NCI-H1048 (cell line): ENCODE data around the gene SLC39A11.

Experiments used
- DNase-seq: peaks from one replicate; lab custom pipeline; 2025; lab: John Stamatoyannopoulos, UW

SLC39A11 gene

DNA sequence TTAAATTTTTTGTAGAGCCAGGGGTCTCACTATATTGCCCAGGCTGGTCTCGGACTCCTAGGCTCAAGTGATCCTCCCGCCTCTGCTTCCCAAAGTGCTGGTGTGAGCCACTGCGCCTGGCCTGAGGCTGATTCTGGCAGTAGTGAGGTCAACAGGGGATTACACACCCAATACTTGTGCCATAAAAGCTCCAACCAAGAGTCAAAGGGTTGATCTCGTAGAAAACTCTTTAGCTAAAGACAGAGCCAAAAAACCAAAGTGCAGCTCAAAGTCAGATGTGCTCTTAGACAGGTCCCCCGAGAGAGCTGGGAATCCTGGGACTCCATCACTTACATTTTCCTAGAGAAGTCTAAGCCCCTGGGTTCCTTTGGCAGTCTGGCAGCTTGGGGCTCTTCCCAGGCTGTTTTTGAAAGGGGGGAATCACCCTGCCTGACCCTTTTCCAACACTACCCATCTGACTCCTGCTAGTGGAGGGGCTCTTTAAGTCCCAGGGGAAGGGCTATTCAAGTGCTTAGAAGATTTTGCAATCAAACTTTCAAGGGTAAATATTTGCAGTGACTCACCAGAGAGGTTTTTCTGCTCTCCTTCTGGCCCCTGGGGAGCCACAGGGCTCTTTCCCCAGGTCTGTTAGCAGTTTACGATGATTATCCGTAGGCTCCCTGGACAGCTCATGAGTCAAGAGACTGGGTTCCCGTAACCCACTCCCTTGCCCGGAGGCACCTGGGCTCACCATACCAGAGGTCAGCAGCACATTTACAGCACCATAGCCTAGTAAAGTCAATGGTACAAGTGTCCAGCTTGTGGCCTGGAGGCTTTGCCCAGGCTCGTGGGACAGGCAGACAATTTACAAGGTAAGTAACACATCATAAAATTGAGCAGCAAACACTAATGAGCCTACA lies 408.7 kb downstream of the SLC39A11 start:
- no peak for DNase-seq

DNA sequence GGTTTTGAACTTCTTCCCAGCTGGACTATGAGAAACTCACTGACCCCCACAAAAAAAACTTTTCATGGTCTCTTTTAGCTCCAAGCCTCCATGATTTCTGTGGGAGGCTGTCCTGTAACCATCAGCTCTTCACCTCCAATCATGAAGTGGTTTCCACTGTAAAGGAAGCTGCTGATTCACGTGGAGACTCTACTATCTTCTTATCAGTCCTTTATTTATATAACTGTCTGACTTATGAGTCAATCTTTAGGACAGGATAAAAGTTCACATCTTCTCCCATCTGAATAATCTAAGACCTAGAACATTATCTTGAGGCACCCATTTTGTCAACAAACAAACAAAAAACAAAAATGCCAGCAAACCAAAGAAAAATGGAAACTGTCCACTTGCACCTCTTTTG lies 409.9 kb downstream of the SLC39A11 start:
- DNase-seq = no peak

DNA sequence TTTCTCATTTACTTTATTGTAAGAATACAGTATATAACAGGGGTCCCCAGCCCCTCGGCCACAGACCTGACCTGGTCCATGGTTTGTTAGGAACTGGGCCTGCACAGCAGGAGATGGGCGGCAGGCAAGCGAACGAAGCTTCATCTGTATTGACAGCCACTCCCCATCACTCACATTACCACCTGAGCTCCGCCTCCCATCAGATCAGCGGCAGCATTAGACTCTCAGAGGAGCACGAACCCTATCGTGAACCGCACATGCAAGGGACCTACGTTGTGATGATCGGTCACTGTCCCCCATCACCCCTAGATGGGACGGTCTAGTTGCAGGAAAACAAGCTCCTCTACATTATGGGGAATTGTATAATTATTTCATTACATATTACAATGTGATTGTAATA lies 410.6 kb downstream of the SLC39A11 start:
- no peak for DNase-seq

DNA sequence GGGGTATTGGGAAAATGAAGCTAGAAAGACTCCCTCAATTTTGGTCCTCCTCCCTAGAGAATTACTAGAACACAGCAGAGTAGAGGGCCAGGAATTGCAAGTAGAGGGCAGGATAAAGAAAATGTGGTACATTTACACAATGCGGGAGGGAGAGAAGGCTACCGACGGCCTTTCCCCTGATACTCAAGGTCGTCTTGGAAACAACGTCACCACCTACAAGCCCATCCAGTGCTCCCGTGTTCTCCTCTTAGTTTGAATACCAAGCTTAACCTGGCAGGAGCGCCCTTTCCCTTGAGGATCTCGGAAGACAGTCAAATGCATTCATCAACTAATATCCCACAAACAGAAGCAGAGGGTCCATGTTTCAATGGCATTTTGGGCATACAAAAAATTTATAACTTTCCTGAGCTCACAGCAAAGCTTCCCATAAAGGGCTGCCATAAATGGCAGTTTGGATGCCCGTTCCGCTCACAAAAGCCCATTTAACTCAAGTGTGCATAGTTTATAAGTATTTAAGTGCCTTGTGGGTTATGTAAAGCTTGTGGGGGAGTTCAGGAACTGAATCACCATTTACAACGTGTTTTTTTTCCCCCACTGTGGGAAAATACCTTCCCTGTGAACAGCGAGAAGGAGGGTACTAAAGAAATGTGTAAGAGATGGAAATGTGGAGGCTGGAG lies 414.6 kb downstream of the SLC39A11 start:
- DNase-seq = no peak

DNA sequence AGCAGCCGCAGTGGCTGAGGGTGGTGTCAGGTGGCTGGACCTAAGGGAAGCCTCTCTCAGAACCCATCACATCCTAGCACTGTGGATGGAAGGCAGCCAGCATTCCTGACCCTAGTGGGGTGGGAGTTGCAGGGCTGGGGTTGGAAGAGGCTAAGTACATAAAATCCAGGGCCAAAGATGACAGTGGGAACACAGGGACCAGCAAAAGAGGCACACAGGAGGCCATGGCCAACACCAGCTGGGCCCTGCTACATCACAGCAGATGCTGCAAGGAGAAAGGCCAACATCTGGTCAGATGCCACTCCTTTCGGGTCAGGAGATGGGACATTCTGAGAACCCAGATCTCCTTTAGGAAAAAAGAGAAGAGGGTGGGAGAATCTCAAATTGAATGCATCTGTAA lies 415.4 kb downstream of the SLC39A11 start:
- DNase-seq = no peak

DNA sequence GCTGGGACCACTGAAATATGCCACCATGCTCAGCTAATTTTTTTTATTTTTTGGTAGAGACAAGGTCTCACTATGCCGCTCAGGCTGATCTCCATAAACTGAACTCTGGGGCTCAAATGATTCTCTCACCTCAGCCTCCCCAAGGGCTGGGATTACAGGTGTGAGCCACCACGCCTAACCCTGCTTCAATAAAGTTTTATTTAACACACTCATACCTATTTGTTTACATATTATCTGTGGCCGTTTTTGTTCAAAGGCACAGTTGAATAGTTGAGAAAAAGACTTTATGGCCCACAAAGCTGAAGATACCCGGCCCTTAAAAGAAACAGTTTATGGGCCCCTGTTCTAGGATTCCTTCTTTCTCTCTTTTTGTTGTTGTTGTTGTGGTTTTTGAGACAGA lies 419.8 kb downstream of the SLC39A11 start:
- no peak for DNase-seq

DNA sequence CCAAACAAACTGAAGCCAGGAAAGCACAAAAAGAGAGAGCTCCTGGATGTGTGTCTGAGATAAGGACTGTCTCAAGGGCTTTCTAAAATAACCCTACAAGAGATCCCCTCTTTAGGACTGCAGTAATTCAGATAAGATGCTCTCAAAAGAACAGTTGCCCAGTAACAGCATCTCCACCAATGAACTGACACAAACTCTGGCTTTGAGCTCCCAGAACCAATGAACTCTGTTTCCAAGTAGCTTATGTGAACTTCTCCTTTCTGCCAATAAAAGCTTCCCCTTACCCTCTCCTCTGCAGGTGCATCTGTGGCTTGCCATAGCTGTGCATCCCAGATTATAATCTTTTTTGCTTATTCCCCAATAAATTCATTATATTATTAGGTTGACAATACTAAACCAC lies 421.5 kb downstream of the SLC39A11 start:
- no peak for DNase-seq

DNA sequence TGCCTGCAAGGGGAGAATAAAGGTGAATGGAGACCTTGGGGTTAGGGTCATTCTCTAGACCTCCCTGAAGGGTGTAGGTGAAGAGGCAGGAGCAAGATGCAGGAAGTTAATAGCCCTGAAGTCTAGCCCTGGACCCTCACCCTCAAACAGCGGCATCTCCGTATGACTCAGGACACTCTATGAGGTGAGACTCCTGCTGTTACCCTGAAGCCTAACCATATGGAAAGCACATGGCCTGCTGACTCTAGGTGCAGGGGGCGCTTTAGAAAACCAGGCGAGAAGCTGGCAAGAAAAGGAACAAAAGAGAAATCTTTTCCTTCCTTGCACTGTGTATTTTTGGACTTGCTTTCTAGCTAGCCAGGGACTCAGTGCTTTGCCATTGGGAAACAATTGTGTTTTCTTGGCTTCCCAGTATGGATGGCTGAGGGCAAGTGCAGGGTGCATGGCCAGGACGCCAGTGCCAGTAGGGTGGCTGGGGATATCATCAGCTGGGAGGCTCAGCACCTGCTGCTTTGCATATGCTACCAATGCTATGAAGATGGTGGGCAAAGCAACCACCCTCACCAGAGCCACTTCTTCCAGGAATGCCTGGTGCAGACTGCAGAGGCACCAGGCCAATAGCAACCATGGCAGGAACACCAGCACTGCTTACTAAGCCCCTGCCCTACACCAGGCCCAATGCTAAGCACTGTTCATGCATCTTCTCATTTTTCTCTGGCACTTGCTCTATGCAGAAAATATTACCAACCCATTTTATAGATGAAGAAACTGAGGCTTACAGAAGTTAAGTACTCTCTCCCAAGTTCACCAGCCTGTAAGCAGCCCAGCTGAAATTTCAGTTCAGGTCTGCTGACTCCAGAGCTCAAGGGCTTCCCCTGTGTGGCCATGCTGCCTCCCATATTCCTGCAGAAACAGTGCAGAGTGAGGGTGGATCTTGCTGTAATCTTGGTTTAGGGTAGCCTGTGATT lies 425.1 kb downstream of the SLC39A11 start:
- no peak for DNase-seq

DNA sequence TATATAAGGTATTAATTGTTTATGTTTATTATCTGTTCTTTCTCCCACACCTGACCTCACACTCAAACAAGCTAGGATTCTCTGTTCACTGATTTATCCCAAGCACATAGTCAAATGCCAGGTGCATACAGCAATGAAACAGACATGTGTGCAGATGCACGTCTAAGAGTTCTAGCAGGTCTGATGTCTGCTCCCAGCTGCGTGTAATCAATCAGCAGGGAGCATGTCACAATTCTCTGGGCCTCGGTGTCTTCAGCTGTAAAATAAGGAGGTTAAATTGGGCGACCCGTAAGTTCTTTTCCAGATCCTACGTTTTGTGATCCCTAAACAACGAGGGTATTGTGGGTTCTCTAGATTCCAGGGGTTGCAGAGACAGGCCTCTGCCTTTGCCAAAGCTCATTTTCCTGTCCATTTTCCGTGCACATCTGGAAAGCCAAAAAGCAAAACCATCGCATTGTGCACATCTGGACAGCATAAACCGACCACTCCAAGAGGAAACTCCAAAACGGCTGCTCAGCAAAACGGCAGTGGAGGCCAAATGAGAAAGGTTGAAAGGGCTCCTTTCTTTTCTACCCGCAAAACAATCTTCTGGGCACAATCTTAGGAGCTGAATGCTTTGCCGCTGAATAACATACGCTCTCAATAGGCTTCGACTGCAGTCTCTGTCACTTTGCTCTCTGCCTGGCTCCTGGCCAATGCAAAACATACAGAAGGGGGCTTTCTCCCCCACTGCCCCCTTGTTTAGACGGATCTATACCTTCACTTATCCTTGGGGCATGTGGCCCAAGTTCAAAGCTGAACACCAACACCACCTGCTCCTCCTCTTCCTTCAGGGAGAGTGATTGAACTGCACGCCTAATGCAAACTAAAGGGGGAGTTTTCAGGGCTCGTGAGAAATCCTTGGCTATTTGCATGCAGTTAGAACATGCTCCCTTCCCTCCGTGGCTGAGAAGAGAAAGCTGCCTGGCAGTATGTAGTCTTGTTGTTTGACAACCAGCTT lies 426.3 kb downstream of the SLC39A11 start:
- peak; percentile 79 for DNase-seq

DNA sequence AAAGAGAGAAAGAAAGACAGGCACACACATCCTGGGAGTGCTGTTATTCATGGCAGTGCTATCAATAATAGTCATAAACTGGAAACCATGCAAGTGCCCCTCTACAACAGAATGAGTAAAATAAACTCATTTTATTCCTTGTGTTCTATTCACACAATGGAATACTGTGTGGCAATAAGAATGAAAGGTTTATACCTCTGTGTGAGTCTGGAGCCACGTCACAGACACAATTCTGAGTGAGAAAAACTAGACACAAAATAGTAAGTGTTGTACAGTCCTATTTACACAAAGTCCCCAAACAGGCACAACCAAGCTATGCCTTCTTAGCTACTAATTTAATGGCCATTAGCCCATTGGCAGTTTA lies 429.7 kb downstream of the SLC39A11 start:
- DNase-seq = no peak

DNA sequence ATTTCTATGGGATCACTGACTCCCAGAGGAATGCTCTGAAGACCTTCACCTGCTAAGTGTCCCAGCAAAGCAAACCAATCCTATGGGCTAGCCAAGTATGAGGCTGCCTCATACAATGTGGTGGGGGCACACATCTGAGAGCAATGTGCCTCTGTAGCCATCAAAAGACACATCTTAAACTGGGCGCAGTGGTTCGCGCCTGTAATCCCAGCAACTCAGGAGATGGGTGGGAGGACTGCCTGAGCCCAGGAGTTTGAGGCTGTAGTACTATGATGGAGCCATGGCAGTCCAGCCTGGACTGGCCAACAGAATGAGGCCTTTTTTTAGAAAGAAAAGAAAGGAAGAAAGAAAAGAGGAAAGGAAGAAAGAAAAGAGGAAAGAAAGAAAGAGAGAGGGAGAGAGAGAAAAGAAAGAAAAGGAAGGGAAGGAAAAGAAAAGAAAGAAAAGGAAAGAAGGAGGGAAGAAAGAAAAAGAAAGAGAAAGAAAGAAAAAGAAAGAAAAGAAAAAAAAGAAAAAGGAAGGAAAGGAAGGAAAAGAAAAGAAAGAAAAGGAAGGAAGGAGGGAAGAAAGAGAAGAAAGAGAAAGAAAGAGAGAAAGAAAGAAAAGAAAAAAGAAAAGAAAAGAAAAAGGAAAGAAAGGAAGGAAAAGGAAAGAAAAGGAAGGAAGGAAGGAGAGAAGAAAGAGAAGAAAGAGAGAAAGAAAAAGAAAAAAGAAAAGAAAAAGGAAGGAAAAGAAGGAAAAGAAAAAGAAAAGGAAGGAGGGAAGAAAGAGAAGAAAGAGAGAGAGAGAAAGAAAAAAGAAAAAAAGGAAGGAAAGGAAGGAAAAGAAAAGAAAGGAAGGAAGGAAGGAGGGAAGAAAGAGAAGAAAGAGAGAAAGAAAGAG lies 430.3 kb downstream of the SLC39A11 start:
- no peak for DNase-seq

DNA sequence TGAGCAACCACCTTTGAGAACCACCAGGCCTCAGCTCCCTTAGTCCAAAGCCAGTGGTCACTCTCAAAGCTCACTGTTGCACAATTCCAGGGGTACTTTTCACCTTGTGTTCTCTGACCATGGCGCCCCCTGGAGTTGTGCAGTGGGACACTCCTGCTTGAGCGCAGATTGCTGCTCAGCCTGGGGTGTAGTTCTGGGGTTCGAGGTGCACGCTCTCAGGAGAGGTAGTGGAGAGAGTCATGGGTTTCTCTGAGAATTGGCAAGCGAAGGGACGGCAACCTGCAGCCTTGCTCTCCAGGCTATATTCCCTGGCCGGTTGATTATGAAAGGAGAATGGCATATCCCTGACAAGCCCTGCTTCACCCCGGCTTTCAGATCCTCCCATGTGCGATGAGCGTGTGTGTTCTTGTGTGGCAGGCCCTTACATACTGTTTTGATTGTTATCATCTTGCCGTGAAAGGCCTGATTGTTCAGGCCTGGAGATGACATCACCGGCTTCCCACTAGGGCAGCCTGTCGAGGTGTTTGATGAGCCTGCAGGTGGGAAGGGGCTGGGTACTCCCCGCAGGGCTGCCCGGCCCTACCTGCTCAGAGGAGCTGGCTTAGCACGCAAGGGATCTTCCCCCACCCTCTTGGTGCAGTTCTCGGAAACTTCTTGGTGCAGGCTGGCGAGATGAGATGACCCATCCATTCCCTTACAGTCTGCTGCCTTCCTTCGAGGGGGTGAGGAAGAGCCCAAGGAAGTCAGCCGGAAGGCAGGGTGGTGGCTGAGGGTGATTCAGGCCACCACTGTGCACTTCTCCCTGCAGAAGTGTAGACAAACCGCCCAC lies 431.2 kb downstream of the SLC39A11 start:
- DNase-seq = peak; percentile 40

DNA sequence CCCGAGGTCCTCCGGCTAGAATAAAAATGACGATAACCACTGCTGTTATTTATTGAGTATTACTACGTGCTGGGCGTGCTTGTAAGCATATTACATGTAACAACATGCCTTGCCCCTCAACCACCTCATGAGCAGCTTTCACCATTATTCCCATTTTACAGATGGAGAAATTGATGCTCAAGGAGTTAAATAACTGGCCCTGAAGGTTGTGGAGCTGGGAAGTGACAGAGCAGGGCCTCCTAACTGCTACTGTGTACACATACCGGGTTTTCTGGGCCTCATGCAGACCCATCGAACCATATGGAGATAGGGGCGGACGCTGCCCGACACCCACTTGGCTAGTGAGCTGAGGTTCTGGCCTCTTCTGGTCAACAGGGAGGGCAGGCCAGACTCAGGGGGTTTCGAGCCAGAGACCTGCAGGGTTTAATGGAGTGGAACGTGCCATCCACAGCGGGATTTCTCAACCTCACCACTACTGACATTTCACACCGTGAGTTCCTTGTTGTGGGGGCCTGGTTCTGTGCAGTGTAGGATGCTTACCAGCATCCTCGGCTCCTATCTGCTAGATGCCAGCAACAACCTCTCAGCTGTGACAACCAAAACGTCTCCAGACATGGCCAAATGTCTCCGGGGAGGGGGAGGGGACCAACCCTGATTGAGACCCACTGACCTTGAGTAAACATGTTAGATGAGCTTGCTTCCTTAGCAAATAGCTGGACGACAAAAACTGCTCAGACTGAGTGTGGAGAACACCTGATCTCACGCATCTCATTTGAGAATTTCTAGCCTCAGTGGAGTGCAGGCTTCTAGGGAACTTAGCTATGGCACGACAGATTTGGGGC lies 432.0 kb downstream of the SLC39A11 start:
- DNase-seq = no peak

DNA sequence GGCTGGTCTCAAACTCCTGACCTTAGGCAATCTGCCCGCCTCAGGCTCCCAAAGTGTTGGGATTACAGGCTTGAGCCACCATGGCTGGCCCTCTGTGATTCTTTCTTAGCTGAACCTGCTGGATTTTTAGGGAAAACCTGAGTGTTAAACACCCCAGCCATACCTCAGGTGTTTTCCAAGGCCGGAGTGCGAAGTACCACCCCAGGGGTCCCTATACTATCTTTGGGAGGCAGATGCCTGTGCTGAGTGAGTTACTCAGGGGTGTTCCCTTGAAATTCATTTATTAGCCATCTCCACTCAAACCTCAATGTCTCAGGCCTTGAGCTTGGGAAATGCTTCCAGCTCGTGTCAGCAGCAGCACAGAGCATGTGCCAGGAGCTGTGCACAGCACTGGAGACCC lies 432.7 kb downstream of the SLC39A11 start:
- no peak for DNase-seq

DNA sequence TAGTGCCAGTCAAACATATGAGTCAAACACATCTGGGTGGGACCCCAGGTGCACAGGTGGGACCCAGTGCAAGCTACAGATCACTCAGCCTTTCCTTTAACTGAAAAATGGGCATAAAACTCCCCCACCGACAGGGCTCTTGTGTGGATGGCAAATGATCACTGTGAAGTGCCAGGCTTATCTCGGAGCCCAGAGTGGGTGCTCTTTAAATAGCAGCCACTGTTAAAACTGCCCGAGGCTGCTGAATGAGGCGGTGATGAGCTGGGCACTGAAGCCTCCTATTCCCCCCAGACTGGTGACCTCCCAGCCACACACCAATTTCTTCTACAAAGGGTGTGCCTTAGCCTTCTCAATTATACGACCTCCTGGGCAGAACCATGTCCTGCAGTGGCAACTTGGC lies 433.8 kb downstream of the SLC39A11 start:
- DNase-seq = no peak

DNA sequence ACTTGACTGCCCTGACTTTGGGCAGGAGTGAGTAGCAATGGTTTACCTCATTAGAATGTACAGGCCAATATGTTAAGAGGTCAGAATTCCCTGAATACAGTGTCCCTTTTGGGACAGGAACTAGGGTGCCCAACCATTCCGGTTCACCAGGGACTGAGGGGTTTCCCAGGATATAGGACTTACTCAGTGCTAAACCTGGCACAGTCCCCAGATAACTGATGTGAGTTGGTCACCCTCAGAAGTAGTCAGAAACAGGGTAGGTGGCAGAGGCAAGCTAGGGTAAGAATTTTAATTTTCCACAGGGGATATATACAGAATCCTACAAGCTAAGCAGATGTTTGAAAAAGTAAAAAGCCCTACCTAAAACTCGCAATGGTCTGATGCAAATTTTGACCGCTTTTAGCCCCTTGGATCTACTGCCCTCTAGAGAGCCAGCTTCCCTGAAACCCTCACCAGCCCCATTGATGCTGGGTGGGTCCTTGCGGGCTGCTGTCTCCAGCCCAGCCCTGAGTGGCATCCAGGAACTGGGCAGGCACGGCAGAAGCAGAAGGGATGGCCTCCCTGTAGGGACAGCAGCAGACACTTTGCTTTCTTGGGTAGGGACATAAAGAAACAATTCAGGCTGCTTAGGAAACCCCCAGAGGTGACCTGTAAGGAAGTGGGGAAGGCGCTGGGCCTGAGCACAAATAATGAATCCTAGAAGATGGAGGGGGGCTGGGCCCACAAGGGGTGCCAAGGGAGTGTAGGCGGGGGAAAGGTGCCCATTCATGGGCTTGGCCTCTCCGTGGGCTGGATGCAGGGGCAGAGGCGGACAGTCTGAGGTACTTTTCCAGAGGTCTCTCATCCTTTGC lies 434.8 kb downstream of the SLC39A11 start:
- DNase-seq = no peak

DNA sequence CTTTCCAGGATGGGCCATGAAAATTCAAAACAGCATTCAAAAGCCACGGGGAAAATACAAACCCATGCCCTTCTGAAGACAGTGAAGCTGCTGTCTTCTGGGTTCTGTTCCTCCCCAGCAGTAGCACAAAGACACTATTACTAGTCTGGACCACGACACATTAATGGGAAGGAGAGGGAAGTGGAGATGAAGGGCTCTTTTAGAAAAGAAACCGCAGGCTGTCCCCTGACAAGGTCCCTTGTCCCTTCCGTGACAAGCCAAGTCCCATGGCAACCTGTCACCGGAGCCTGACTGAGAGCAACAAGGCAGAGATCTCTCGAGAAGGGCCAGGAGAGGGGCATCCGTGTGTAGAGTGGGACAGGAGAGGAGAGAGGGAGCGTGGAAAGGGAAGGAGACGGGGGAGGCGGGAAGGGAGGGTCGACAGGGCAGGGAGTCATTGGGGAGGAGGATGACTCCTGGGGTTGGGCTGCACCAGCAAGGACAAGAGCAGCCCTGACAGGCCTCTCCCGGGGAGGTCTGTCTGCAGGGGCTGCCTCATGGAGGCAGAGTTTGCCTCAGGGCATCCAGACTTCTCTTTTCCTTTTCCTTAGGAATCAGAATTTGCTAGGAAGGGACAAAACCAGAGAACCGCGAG lies 436.2 kb downstream of the SLC39A11 start:
- no peak for DNase-seq
